ENCODE results near the gene WFS1. TPM values are rescaled to one million over a fixed set of nuclear protein-coding genes. Genes with fewer than 3 reads are reported as not detected.

The WFS1 gene
- total and polyA plus RNA-seq, 2 of the 4 experiments (the other 2 are of a cell fraction): 9.7 to 42.4 TPM

DNA sequence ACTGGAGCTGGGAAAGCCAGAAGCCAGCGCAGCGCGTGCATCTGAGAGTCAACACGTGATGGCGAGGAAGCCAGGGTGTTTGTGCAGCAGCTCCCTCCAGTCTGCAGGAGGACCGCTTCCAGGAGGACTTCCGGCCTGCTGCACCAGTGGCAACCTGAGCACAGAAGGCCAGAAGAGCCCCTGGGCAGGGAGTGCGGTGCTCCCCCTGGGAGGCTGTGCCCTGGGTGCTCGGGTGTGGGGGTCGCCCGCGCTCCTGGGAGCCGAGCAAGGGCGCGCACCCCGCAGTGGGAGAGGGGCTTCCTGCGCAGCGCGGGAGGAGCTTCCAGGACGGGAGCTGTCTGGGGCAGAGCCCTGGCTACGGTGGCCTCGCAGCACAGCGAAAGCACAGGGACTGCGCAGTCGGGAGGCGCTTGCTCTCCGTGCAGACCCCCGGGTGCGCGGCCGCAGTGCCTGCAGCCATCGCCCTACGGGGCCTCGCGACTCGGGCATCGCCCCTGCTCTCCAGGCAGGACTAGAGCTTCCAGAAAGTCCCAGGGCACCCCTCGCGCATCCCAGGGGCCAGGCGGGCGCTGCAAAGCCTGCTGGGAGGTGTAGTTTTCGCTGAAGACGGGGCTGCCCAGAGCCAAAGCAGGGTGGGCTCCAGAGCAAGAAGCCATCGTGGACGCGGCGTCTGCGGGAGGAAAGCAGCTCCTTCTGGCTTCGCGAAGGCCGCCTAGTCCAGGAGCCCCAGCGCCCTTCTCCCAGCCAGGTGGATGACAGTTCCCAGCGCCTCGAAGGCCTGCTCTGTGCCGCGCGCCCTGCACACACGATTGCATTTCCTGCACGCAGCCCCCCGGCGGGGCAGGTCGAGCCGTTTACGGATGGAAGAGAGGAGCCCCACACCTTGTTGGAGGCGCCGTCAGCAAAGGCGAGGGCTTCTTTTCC is 24.1 kb upstream of the WFS1 start:
- no peak for TF ChIP-seq MAFK (IDR thresholded peaks at IDR 0.05; ENCODE audit: low read depth, low read length)
- TF ChIP-seq BHLHE40 (IDR thresholded peaks at IDR 0.05; ENCODE audit: low read depth, low read length): no peak
- TF ChIP-seq RFX5 (IDR thresholded peaks at IDR 0.05; ENCODE audit: low read depth, low read length): no peak
- no peak for TF ChIP-seq MXI1 (IDR thresholded peaks at IDR 0.05; ENCODE audit: borderline replicate concordance, low read depth, low read length)
- no peak overlapping the region for H4K8ac ChIP-seq (ENCODE audit: low read depth in 2 of 2, low read length in 2 of 2)
- BruUV-seq (replicated peaks): no TSS peak
- H3K9me1 ChIP-seq (ENCODE audit: insufficient read depth, low read length): no peaks in the 10 kb centered on the region
- dilution Hi-C loops (cut with HindIII; ENCODE audit: low sequenced_read_pairs, unreplicated experiment) (no loop called here), in situ Hi-C loops (cut with MboI; ENCODE audit: low sequenced_read_pairs) (no loop called here), intact Hi-C loops (cut with micrococcal nuclease) (no loop called here)
- H3K14ac ChIP-seq (replicated peaks; ENCODE audit: low read depth, low read length): no peak overlapping the region
- H3K27me3 ChIP-seq (ENCODE audit: control insufficient read depth, insufficient read depth, low read length): peaks cover 27% of the 10 kb centered on the region
- WGBS, 2 experiments (ENCODE audit: extremely low coverage in 2 of 2, insufficient read length in 1 of 2): 12% methylated on average over 29 of the region's 67 CpGs; no CpG with 5 or more reads in 1 of the 2 experiments
- peak; percentile 80 for ATAC-seq (ENCODE audit: low read depth)
- DNase-seq: no peak
- peaks cover 7% of the 10 kb centered on the region for H3K9me3 ChIP-seq (ENCODE audit: control insufficient read depth, insufficient read depth, low read length)
- H3K27ac ChIP-seq (ENCODE audit: insufficient read depth, low read length): no peak overlapping the region
- H4K91ac ChIP-seq (ENCODE audit: insufficient read depth, low read depth, low read length): no peak overlapping the region
- no peak overlapping the region for H2BK5ac ChIP-seq (ENCODE audit: low read depth, low read length, poor library complexity, severe bottlenecking)
- ChIA-PET CTCF (interaction anchor here (0.9 to 1.1 kb wide), 3 partner anchors 82 to 86 kb away, joined by 4 to 5 read pairs (median 4); no protein-coding TSS in a partner anchor), POLR2A (ENCODE audit: unreplicated experiment) (interaction anchor here (0.5 kb wide), 1 partner anchor 79 kb away, joined by 3 read pairs; no protein-coding TSS in a partner anchor)
- no peak overlapping the region for H3K9ac ChIP-seq (ENCODE audit: low read depth, low read length)
- no peak overlapping the region for H2AK5ac ChIP-seq (ENCODE audit: low read depth, low read length)
- no peak overlapping the region for H4K5ac ChIP-seq (ENCODE audit: low read depth, low read length)
- no peak overlapping the region for H3K4ac ChIP-seq (ENCODE audit: low read depth, low read length)
- H3K4me1 ChIP-seq (ENCODE audit: control insufficient read depth, insufficient read depth, low read length): no peaks in the 10 kb centered on the region
- H3K4me2 ChIP-seq (ENCODE audit: low read depth, low read length): no peak overlapping the region
- peak overlapping the region; percentile 12; the same call in 1 of the 2 replicates for H3K4me3 ChIP-seq (ENCODE audit: insufficient read depth, low read depth, low read length)
- H2BK15ac ChIP-seq (ENCODE audit: low read depth, low read length): no peak overlapping the region
- no peak overlapping the region for H2BK20ac ChIP-seq (ENCODE audit: low read depth, low read length)
- no peak overlapping the region for H3K23ac ChIP-seq (ENCODE audit: low read depth, low read length)
- no peak overlapping the region for H3K18ac ChIP-seq (ENCODE audit: low read depth, low read length)
- H3K56ac ChIP-seq (ENCODE audit: extremely low read depth, insufficient read depth, low read length): no peak overlapping the region
- H2AFZ ChIP-seq (replicated peaks; ENCODE audit: low read length, poor library complexity): peak overlapping the region; percentile 65
- H2BK120ac ChIP-seq (ENCODE audit: low read depth, low read length): no peak overlapping the region
- H4K20me1 ChIP-seq (ENCODE audit: insufficient read depth, low read length): no peaks in the 10 kb centered on the region
- no peak overlapping the region for H2AK9ac ChIP-seq (replicated peaks; ENCODE audit: low read depth, low read length, poor library complexity)
- H3K36me3 ChIP-seq (ENCODE audit: control insufficient read depth, insufficient read depth, low read length): no peaks in the 10 kb centered on the region
- H3K79me1 ChIP-seq (ENCODE audit: low read depth in 1 of 2, low read length in 2 of 2): no peaks in the 10 kb centered on the region

Measured in IMR-90 (cell line).